SW480 (cell line): ENCODE measurements around the gene RIC8B.

ENCODE experiments used
- DNase-seq: peaks from one replicate; pipeline ENCODE4 v3.0.0-alpha.2; 2016; ENCODE audit warnings: low spot score

RIC8B gene

DNA sequence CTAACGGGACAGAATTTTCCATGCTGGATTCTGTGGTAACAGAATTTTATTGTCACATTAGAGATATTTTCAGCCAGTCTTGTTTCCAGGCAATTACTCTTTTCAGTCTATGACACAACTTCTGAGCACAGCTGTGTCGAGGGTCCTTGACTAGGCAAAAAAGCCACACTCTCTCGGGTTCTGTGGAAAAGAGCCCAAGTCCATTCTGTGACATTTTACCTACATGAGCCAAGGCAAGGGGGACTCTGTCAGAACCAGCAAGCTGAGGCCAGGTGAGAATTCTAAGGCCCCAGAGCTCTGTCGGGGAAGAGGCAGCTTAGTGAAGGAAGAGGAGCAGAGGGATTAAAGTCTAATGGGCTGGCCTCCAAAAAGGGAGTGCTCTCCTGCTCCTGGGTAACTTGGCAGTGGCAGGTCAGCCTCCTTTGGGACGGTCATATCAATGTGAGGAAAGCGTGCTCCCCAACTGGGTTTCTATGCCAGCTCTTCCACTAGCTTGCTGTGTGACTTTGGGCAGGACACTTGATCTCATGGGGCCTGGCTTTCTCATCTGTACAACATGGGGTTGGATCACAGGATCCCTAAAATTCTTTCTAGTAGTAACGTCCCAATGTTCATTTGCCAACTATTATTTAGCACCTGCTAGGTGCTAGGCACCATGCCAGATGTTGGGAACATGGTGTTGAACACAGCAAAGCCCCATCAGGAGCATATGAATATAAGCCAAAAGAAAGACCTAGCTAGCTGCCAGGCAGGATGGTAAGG lies 16.0 kb upstream of the RIC8B start:
- no peak for DNase-seq

- DNase-seq = no peak
Observed at GRCh38 chr12:106759526-106760183, 14.8 kb upstream of the RIC8B start.

DNA sequence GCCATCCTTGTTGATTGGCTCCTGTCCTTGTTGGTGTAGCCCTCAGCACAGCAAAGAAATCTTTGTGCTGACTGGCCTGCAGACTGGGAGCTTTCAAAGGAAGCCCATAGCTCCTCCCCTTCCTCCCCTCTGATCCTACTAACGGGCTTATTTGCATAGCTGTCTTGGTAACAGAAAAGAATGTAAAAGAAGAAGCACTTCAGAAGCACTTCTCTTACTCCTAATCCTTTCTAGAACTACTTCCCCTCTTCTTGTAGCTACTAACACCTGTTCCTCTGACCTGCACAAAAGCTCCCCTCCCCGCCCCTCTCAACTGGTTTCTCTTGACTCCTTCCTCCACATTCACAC lies 14.3 kb upstream of the RIC8B start:
- no peak for DNase-seq

- DNase-seq = no peak
Observed at GRCh38 chr12:106764220-106764619, 10.3 kb upstream of the RIC8B start.

DNA sequence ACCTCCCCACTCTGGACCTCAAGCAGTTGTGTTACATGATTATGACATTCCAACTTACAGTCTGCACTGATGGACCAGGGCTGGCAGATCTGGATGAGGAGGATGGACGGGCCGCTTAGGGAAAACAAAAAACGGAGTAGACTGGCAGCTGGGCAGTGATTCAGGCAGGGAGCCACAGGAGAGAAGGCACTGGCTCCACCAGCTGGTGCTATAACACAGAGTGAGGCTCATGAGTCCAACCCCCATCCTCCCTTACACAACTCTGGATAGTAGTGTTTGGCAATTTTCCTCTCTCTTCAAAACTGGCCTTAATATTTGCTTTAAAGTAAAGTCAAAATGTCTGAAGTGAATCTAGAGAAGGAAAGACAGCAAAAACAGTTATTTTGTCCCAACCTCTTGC lies 9.7 kb upstream of the RIC8B start:
- DNase-seq = no peak

DNA sequence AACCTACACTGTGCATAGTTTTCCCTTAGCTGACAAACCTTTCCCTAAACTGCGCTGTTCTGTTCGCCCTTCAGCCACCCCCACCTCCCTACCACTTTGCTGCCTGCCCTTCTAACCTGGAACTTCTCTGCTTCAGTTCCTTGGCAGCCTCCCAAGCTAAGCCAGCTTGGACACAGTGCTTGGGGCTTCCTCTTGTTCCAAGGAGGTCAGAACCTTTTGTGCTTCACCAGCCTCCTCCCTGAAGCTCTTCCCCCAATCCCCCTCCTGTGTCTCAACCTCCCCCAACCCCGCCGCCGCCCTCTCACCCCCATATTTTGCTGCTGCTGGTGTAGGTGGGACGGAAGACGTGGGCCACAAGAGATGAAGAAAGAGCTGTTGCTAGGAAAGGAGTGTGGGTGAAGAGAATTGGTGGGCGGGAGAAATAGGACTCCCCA lies 8.1 kb upstream of the RIC8B start:
- DNase-seq = no peak

- DNase-seq = no peak
Observed at GRCh38 chr12:106767206-106767605, 7.3 kb upstream of the RIC8B start.

GRCh38 chr12:106767954-106768822 lies 6.3 kb upstream of the RIC8B start:
- no peak for DNase-seq

DNA sequence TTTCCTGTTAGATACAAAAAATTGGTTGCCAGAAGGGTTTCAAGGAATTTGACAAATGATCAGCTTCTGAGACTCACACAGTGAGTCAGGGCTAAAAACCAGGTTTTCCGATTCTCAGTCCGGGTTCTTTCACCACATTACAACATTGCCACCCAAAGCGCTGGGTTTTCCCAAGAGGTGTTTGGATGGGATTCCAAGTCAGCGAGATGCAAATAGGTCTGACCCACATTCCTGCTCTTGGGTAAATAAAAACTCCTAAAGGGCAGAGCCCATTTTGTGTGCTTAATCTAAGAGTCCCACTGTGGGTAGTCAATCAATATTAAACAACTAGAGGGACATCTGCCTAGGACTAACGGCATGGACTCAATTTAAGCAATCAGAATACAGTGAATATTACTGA lies 5.4 kb upstream of the RIC8B start:
- DNase-seq = no peak

GRCh38 chr12:106769546-106769945 lies 4.9 kb upstream of the RIC8B start:
- no peak for DNase-seq

GRCh38 chr12:106771425-106771824 lies 3.1 kb upstream of the RIC8B start:
- DNase-seq = peak; percentile 17

DNA sequence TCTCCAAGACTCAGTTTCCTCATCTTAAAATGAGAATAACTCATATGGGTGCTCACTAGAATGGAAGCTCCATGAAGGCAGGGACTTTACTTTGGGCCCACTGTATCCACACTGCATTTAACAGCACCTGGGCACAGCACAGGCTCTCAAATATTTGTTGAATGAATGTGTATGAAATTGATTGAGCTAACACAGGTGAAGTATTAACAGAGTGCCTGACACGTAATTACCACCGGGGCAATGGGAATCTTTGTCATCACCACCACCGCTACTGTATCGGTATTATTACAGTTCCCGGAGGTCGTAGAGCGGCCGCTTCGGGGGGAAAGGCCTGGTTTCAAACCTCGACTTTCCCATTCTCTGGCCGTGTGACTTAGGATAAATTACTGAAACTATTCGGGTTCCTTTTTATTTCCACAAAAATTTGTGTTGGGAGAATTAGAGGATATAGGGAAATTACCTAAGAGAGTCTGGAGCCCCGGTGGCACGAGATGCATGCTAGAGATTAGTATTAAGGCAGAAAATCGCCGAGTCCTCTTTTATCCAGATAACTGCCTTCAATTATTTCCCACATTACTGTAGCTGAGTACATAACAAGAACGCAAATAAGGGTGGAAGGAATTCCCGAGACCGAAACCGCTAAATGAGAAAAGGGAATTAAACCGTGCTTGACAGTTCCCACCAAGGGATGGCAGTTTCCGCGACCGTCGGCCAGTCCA lies 1.0 kb upstream of the RIC8B start:
- no peak for DNase-seq

GRCh38 chr12:106774808-106775524 lies 484 bp downstream of the RIC8B start:
- DNase-seq = no peak

DNA sequence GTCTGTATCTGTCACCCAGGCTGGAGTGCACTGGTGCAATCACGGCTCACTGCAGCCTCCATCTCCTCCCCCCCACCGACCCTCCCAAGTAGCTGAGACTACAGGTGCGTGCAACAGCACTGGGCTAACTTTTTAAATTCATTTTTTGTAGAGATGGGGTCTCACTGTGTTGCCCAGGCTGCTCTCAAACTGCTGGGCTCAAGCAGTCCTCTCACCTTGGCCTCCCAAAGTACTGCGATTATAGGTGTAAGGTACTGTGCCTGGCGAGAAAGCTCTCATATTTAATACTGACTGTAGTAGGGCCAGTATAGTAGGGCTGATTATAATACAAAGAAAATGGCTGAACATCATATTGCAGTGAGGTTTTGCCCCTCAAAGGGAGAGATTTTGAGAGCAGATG lies 2.4 kb downstream of the RIC8B start:
- DNase-seq = no peak

DNA sequence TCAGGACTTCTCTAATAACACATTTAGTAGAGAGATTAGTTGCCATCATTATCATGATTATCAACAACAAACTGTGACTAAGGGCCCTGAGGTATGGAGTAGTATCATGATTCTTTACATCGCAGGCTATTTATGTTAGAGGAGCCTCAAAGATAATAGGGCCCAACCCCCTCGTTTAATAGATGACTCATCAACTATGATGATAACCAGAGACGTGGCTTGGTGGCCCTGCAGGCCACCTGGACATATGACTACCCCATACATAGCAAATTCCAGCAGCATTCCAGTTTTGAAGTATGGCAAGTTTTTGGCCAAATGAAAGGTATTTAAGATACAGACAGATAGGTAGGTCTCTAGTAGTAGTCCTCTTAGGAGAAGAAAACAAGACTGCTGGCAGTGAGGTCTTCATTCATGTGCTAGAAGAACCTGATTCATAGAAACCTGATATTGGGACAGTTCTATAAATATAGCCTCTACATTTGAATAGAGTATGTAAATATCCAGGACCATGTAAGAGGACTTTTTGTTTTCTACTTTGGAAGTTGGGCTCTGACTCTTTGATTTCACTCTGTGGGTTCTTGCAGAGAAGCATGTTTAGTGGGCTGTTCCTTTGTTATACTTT lies 5.6 kb downstream of the RIC8B start:
- DNase-seq = peak; percentile 62

DNA sequence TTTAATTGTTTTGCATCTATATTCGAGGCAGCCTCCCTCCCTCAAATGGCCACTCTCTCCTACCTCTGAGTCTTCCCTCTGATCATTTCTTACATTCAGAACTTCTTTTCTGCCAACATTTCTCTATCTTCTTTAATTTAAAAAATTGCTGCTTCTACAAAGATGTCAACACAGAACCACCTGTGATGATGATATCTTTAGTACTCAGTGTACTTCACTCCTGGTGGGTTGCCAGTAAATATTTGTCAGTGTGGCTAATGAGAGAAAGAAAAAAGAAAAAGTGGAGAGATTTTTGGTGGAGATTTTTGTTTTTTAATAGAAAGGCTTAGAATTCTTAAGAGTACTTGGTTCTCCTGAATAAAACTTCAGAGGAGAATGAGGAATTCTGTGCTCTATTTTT lies 8.1 kb downstream of the RIC8B start:
- no peak for DNase-seq

GRCh38 chr12:106783515-106783914 lies 9.0 kb downstream of the RIC8B start:
- no peak for DNase-seq

GRCh38 chr12:106790020-106790419 lies 15.5 kb downstream of the RIC8B start:
- no peak for DNase-seq

DNA sequence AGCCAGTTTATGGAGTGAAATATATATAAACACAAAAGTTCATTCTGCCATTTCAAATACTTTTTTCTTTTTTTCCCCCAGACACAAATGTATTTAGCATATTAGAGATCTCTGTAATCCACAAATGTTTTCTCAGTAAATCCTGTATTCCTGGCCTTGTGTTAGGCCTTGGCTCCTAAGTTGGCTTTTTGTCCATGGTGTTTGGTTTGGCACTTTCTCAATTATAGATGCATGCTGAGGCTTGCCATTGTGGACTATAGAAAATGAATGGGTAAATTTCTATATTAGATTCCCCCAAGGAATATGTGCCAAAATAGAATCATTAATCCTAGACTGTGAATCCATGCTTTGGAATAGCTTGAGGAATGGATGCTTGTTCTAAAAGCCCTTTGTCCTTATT lies 17.0 kb downstream of the RIC8B start:
- DNase-seq = no peak

DNA sequence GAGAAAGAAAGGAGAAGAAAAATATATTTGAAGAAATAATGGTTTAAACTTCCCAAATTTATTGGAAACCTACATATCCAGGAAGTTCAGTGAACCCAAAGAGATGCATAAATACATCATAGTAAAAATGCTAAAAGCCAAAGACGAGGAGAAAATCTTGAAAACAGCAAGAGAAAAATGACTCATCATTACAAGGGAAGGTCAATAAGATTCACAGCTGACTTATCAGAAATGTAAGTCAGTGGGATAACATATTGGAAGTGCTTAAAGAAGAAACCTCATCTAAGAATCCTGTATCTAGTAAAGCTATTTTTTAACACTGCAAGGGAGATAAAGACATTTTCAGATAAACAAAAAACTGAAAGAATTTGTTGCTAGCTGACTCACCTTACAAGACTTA lies 19.9 kb downstream of the RIC8B start:
- no peak for DNase-seq

GRCh38 chr12:106801167-106801708 lies 26.8 kb downstream of the RIC8B start:
- no peak for DNase-seq
